Stimulated activated CD8-positive, alpha-beta memory T cell treated with anti-CD3 and anti-CD28 coated beads, Interleukin-4, amount 100 ng/mL, for 48 hours (primary cell): ENCODE results near the gene MACROD1.
A peak's percentile ranks its signal among the peaks of the same experiment; 100 is the strongest.
"Not testable (repeated sequence)": the region's sequence is repeated elsewhere in the genome, so short reads cannot be mapped to it uniquely, and the experiment has no call there.

Experiments
- DNase-seq: peaks from one replicate; pipeline ENCODE4 v3.0.0-alpha.2; 2020

MACROD1 gene

GRCh38 chr11:64185175-64185692, 19.3 kb upstream of the MACROD1 start:
- DNase-seq: no peak

DNA sequence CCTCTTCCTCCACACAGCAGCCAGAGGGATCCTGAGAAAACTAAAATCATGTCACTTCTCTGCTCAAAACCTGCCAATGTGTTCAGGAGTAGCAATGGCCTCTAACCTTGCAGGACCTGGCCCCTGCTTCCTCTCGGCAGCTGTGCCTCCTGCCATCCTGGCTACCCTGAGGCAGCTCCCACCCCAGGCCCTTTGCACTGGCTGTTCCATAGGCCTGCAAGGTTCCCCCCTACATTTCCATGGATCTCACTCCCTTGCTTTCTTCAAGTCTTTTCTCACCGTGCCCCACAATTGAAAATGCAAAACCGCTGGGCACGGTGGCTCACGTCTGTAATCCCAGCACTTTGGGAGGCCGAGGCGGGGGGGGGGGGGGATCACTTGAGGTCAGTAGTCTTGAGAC, 18.0 kb upstream of the MACROD1 start:
- DNase-seq: no peak

- DNase-seq: peak; percentile 61
These were observed 15.8 kb upstream of the MACROD1 start for GRCh38 chr11:64181506-64182411.

- DNase-seq: no peak
These were observed 15.0 kb upstream of the MACROD1 start for GRCh38 chr11:64180891-64181290.

- DNase-seq: no peak
These were observed 13.2 kb upstream of the MACROD1 start for GRCh38 chr11:64178951-64179639.

DNA sequence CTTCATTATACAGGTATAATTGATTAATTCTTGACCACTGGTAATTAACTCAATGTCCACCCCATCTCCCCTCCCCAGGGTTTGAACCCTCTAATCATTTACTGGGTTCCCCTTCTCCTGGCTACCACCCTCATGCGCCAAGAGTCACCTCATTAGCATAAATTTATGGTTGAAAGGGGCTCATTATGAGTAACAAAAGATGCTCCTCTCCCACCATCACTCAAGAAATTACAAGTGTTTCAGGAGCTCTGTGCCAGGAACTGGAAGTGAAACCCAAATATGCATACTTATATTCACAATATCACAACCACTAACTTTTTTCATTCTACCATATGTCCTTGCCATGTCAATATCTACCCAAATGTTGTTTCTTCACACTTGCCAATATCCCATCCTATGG, 12.3 kb upstream of the MACROD1 start:
- DNase-seq: no peak

GRCh38 chr11:64176751-64177150, 10.8 kb upstream of the MACROD1 start:
- no peak for DNase-seq

DNA sequence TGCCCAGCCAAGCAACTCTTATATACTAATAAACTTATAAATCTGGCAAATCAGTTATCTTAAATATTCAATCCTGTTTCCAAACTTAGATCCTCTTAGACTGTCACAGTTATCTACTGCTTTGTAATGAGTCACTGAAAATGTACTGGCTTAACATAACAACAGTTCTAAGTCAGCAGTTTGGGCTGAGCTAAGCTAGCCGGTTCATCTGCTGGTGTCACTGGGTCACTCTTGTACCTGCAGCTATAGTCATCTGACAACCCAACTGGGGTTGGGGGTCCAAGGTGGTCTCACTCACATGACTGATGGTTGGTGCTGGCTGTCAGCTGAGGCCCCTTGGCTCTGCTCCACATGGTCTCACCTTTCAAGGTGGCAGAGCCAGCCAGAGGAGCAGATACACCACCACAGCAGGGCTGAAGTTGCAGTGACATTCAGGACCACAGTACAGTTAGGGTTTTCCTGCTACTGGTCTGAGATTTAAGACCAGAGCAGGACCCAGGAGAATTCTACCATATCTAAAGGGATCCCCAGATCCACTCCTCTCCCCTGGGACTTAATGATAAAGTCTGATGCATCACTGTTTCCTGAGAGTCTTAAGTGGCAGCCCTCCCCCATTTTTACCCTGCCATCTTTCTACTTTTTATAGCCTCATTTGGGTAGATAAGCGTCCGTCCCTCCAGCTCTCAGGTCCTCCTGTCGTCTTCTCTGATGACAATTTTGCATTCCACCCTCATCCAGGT, 7.9 kb upstream of the MACROD1 start:
- no peak for DNase-seq

DNA sequence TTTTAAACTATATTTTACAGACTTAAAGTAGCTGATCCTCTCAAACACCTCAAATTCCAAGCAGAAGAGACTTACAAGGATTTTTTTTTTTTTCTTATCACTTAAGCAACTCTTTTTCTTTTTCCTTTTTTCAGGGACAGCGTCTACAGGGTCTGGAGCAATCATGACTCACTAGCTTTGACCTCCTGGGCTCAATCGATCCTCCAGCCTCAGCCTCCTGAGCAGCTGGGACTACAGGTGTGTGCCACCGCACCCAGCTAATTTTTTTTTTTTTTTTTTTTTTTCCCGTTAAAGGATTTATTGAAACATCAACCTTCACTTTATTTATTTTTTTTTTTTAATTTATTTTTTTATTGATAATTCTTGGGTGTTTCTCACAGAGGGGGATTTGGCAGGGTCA, 4.5 kb upstream of the MACROD1 start:
- DNase-seq: no peak

- DNase-seq: peak; percentile 43
These were observed 452 bp downstream of the MACROD1 start for GRCh38 chr11:64165481-64165841.

DNA sequence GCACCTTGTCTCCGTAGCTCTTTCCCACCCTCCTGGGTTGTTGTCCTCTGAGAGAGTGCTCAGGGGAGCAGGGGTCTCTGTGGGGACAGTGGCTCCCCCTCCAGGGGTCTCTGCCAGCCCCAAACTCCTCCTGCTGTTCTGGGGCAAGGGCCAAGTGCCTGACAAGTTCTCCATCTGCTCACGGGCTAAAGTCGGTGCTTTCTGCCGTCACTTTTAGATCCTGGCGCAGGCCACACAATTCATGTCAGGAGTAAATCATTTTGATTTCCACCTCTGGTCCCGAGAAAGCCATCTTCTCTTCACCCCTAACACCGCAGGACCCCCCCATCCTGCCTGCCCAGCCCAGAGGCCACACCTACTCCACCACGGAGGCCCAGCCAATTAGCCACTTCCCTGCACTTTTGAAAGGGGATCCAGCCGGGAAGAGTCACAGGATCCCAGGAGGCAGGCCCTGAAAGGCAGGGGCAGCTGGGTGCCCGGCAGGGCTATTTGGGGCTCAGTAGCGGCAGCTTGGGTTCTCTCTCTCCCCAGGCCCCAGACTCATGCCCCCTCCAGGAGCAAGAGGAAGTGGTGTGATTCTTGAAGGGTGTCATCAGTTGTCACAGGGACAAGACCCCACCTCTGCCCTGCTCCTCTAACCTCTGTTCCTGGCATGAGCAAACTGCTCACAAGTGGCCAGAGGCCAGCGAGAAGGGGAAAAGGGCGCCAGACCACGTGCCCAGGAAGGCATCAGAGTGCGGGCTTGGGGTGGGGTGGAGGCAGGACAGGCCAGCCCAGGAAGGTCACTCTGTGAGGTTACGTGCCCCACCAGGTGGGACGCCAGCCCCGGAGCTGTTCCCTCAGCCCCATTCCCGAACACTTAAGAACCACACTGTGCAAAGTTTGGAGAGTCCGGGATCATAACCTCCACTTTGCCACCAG, 1.3 kb downstream of the MACROD1 start:
- no peak for DNase-seq

DNA sequence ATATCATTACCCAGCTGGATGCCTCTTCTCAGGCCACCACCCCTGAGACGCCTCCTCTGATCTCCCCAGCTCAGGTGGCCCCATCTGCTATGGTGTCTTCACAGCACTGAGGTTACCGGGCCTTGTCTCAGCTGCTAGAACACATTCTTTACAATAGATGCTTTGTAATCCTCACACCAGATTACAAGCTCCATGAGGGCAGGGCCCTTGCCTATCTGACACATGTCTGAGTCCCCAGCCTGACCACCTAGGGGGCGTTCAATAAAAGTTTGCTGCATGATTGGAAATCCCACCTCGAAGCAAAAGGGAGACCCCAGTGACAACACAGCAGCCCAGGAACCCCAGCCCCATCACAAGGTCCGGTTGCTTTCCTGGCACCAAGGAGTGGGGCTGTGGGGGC, 2.0 kb downstream of the MACROD1 start:
- no peak for DNase-seq

DNA sequence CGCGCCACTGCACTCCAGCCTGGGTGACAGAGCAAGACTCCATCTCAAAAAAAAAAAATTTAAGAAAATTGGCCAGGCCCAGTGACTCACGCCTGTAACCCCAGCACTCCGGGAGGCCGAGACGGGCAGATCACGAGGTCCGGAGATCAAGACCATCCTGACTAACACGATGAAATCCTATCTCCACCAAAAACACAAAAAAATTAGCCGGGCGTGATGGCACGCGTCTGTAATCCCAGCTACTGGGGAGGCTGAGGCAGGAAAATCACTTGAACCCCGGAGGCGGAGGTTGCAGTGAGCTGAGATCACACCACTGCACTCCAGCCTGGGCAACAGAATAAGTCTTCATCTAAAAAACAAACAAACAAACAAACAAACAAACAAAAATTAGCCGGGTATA, 3.1 kb downstream of the MACROD1 start:
- DNase-seq: not testable (repeated sequence)

DNA sequence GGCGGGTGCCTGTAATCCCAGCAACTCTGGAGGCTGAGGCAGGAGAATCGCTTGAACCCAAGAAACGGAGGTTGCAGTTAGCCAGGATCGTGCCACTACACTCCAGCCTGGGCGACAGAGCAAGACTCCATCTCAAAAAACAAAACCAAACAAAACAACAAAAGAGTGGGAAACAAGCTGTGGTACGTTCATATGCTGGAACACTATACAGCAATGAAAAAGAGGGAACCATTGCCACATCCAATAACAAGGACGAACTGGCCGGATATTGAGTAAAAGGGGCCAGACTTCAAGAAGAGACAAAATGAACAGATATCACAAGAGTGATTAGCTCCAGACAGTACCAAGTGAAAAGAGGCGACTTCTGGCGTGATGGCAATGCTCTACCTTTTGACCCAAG, 4.9 kb downstream of the MACROD1 start:
- no peak for DNase-seq

DNA sequence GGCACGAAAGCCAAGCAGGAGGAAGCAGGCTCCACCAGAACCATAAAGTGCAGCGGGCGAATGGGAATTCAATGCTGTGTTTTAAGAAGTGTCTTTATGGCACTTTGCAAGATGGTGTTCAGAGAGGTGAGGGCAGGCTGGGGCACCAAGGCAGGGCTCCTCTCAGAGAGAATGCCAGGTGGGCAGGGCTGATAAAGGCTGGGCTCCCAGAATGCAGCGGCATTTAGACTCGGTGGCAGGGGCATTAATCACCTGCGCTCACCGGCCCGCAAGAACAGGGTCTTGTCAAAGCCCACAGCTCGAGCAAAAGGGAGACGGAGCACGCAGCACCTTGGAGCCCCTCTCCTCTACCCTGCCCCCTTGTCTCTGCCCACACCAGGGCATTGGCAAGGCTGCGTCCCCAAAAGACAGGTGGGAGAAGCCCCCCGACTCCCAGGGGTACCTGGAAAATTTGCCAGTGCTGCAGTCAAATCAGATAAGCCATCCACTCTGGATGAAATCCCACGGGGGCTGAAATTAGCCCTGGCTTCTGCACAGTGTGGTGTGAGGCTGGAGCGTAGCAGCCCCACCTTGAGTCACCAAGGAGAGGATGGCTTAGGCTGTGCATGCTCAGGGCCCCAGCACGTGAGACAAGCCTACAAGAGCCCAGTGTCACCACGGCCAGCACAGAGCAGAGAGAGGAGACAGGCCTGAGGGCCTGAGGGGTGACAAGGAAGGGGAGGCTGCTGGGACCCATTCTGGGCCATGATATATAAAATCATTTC, 8.1 kb downstream of the MACROD1 start:
- no peak for DNase-seq

DNA sequence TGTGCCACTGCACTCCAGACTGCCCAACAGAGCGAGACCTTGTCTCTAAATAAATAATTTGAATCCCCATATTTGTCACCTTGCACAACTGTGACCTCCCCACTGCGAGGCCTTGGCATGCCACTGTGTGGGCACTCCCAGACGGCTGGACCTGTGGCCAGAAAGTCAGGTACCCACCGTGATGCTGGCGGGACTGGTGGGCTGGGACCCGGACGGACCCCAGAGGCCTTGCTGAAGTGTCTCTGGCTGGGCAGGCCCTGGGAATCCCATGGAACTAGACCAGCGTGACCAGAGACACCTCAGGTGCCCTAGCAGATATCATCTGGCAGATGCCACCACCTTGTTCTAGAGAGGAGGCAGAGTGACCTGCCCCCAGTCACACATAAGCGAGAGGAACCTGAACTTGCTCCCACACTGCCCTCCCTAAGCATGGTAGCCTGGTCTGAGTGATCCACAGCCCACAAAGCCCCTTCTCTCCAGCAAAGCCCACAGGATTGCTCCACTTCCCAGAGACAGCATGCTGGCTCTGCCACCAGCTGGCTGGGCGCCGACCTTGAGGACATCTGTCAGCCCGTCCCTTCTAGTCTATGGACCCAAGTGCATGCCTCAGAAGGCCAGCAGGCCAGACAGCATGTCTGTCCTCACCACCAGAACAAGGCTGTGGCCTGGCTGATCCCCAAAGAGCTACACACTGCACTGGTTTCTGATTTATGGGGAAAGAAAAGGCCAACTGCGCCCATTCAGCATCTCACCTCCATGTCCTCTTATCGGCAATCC, 9.5 kb downstream of the MACROD1 start:
- DNase-seq: no peak

DNA sequence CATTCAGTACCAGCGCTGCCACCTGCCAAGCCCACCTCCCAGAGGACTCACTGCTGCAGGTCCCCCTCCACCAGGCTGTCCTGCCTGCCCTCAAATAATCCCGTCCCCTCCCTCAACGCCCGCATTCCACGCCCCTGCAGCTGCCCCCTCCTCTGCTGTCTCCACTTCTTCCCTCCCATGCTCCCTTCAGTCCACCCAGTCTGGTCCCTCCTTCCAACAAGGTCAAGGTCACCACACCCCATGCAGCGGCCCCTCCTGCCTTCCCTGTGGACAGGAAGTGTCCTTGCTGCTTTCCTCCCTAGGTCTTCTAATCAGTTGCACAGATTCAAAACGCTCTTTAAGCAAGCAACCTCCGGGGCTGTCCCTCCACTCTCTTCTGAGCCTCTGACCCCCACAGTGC, 12.1 kb downstream of the MACROD1 start:
- no peak for DNase-seq

DNA sequence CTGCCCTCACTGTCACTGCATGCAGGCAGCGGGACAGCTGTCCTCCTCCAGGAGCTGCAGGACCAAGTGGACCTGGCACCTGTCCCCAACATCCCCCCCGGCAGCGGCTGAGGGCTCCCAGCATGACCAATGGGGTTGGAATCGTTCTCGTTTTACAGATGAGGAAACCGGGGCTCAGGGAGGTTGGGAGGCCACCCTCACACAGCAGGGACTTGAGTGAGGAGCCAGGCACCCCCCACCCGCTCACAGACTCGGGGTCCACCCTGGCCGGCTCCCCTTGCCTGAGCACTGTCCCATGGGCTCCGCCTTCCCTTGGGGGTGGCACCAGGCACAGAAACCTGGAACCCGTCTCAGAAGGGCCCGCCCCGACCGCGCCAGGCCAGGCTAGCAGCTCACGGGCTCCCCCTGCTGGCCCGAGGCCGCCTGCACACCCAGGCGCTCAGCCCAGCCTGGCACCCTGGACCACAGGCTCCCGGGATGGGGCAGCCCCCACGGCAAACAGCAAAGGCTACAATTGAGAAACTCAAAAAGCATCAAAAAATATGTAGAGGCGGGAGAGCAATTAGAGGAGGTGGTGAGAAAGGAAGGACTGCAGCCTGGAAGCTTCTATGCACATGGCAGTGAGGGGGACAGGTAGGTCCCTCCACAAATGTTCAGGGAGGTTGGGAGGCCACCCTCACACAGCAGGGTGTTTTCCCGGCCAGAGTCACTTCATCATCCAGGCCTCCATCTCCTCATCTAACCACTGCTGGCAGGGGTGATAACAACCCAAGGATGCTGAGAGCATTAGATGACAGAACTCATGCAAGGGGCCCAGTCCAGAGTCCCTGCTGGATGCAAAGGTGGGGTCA, 12.8 kb downstream of the MACROD1 start:
- DNase-seq: peak; percentile 85

DNA sequence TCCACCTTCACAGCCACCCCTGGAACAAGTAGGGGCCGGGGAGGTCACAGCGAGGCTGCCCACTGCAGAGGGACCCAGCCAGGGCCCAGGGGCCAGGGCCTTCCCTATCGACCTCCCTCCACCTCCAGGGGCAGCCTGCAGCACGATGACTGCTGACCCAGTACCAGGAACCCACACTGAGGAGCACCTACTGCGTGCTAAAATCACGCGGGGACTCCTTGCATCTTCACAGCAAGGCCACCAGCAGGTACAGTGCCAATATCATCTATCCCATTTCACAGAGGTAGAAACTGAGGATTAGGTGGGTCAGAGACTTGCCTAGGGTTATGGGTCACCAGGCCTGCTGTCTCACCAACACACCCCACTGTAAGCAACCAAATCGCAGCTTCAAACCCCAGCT, 14.6 kb downstream of the MACROD1 start:
- no peak for DNase-seq
